Vagina (tissue), 2 donors: ENCODE results near the gene FUNDC1. TPM values are rescaled to one million over a fixed set of nuclear protein-coding genes. Genes with fewer than 3 reads are reported as not detected.

Experiments used
- DNase-seq, 2 donors: peaks; one replicate each; pipeline ENCODE4 v3.0.0-alpha.2; 2017; ENCODE audit errors: extremely low spot score in 2 of 2
- H3K27ac ChIP-seq: fragments of 200-600 bp; sonication (generic); one replicate; pipeline ENCODE4 v1.5.1; 2019
- H3K27me3 ChIP-seq: fragments of 200-600 bp; sonication (generic); one replicate; pipeline ENCODE4 v1.5.1; 2019
- H3K36me3 ChIP-seq, 2 donors: fragments of 200-600 bp; sonication (generic); one replicate each; pipeline ENCODE4 v1.5.1; 2017 to 2019
- H3K4me1 ChIP-seq: fragments of 200-600 bp; sonication (generic); one replicate; pipeline ENCODE4 v1.5.1; 2019
- H3K4me3 ChIP-seq, 2 donors: fragments of 200-600 bp; sonication (generic); 1 replicate in 1 of 2; 2 replicates in 1 of 2; pipeline ENCODE4 v1.5.1; 2016 to 2019
- H3K9me3 ChIP-seq: fragments of 200-600 bp; sonication (generic); one replicate; pipeline ENCODE4 v1.5.1; 2019
- CTCF ChIP-seq, 3 experiments: fragments of 450-650 bp in 2 of 3; fragments of 200-600 bp in 1 of 3; sonication (generic) in 1 of 3; IDR thresholded peaks; one replicate each; pipeline ENCODE4 v1.5.1; 2017 to 2019; ENCODE audit warnings: antibody characterized with exemption in 3 of 3, mild to moderate bottlenecking in 2 of 3, moderate library complexity in 2 of 3
- POLR2A ChIP-seq, 2 donors: fragments of 450-650 bp; IDR thresholded peaks; one replicate each; pipeline ENCODE4 v1.6.1; 2017; ENCODE audit warnings: antibody characterized with exemption in 2 of 2, mild to moderate bottlenecking in 2 of 2, moderate library complexity in 2 of 2
- POLR2AphosphoS5 ChIP-seq, 2 donors: sonication (generic); formaldehyde crosslinking; IDR thresholded peaks; one replicate each; pipeline ENCODE4 v1.9.0; 2017; ENCODE audit warnings: antibody characterized with exemption in 2 of 2, mild to moderate bottlenecking in 2 of 2, low read depth in 1 of 2; ENCODE audit not compliant: insufficient read depth in 1 of 2
- intact Hi-C: fragments of 100-400 bp; cut with DNase I; formaldehyde crosslinking; loops from one replicate; pipeline ENCODE4 v1.15.1; 2023
- total RNA-seq: library from RNA; depleted of rRNA; stranded (reverse); fragments of >200 nt; gene quantifications from one replicate; pipeline ENCODE4 v1.2.3, GENCODE V29; 2016

FUNDC1 gene
- total RNA-seq, 1 donor from 2014 or later = 12.0 TPM

DNA sequence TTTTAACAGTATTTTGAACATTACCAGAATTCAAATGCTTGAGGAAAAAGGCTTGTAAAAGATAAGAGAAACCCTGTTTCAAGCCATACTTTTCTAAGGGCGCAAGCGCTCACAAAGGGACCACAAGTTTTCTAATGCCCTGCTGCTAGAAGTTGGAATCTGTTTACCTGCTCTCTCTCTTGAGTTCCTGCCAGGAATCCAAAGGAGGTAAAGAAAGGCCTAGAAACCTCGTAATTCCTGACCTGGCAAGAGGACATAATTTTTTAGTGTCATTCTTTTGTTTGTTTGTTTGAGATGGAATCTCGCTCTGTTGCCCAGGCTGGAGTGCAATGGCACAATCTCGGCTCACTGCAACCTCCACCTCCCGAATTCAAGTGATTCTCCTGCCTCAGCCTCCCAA lies 1.4 kb upstream of the FUNDC1 start:
- no peaks in the 10 kb centered on the region for H3K36me3 ChIP-seq
- intact Hi-C loops = no loop called here
- no peaks in the 10 kb centered on the region for H3K27me3 ChIP-seq
- no peak overlapping the region for H3K27ac ChIP-seq
- no peaks in the 10 kb centered on the region for H3K9me3 ChIP-seq
- no peak for TF ChIP-seq POLR2AphosphoS5 (IDR thresholded peaks at IDR 0.05; ENCODE audit: insufficient read depth in 1 of 2, low read depth in 1 of 2)
- no peak for TF ChIP-seq POLR2A (IDR thresholded peaks at IDR 0.05)
- no peak for TF ChIP-seq CTCF (IDR thresholded peaks at IDR 0.05)
- H3K4me3 ChIP-seq = no peak overlapping the region
- peaks cover 10% of the 10 kb centered on the region for H3K4me1 ChIP-seq
- DNase-seq = no peak

- no peak for DNase-seq
- TF ChIP-seq POLR2A (IDR thresholded peaks at IDR 0.05) = no peak
- H3K4me3 ChIP-seq = no peak overlapping the region
- no peaks in the 10 kb centered on the region for H3K36me3 ChIP-seq
- H3K4me1 ChIP-seq = peaks cover 3% of the 10 kb centered on the region
- H3K27ac ChIP-seq = no peak overlapping the region
- H3K9me3 ChIP-seq = no peaks in the 10 kb centered on the region
- H3K27me3 ChIP-seq = no peaks in the 10 kb centered on the region
- intact Hi-C loops = no loop called here
Observed at GRCh38 chrX:44536198-44536597, 6.5 kb downstream of the FUNDC1 start.

DNA sequence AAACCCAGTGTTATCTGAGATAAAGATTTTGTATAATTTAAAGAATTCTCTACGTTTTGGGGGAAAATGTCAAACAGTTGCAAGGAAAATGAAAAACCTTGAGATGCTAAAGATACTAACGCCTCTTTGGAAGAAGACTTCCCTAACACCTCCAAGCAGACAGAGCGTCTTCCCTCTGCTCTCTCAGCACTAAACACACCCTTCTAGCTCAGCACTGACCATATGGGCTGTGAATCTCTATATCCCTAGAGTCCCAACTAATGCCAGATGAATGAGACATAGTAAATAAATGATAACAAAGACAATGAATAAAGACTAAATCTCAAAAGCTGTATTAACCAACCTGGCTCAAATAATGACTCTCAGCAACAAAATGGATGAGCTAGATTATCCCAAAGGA lies 13.3 kb downstream of the FUNDC1 start:
- H3K4me3 ChIP-seq = no peak overlapping the region
- H3K4me1 ChIP-seq = no peaks in the 10 kb centered on the region
- DNase-seq = no peak
- no peaks in the 10 kb centered on the region for H3K9me3 ChIP-seq
- H3K36me3 ChIP-seq = no peaks in the 10 kb centered on the region
- H3K27ac ChIP-seq = no peak overlapping the region
- no peaks in the 10 kb centered on the region for H3K27me3 ChIP-seq
- intact Hi-C loops = no loop called here
- TF ChIP-seq POLR2A (IDR thresholded peaks at IDR 0.05) (no peak), POLR2AphosphoS5 (IDR thresholded peaks at IDR 0.05; ENCODE audit: insufficient read depth in 1 of 2, low read depth in 1 of 2) (no peak), CTCF (IDR thresholded peaks at IDR 0.05) (no peak)

GRCh38 chrX:44514272-44514671 lies 28.4 kb downstream of the FUNDC1 start:
- Histone ChIP-seq H3K36me3 (no peaks in the 10 kb centered on the region), H3K9me3 (no peaks in the 10 kb centered on the region), H3K4me1 (no peaks in the 10 kb centered on the region), H3K4me3 (no peak overlapping the region), H3K27me3 (no peaks in the 10 kb centered on the region), H3K27ac (no peak overlapping the region)
- TF ChIP-seq POLR2AphosphoS5 (IDR thresholded peaks at IDR 0.05; ENCODE audit: insufficient read depth in 1 of 2, low read depth in 1 of 2) (no peak), CTCF (IDR thresholded peaks at IDR 0.05) (no peak), POLR2A (IDR thresholded peaks at IDR 0.05) (no peak)
- intact Hi-C loops = no loop called here
- DNase-seq = no peak

DNA sequence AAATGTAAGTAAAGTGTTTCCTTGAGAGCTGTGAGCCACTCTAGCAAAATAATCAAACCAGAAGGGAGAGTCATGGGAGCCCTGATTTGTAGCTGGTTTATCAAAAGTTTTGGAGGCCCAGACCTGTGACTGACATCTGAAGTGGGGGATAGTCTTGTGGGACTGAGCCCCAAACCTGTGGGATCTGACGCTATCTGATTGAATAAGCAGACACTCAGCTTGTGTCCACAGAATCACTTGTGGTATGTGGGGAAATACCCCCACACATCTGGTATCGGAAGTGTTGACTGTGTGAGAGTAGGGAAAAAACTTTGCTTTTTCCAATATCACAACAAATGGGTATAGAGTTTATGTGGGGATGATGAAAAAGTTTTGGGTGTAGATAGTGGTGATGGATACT lies 35.4 kb downstream of the FUNDC1 start:
- H3K4me3 ChIP-seq = no peak overlapping the region
- H3K9me3 ChIP-seq = no peaks in the 10 kb centered on the region
- no peak overlapping the region for H3K27ac ChIP-seq
- no peak for DNase-seq
- H3K27me3 ChIP-seq = no peaks in the 10 kb centered on the region
- no peaks in the 10 kb centered on the region for H3K36me3 ChIP-seq
- TF ChIP-seq POLR2AphosphoS5 (IDR thresholded peaks at IDR 0.05; ENCODE audit: insufficient read depth in 1 of 2, low read depth in 1 of 2) (no peak), POLR2A (IDR thresholded peaks at IDR 0.05) (no peak)
- no peaks in the 10 kb centered on the region for H3K4me1 ChIP-seq
- intact Hi-C loops = no loop called here

GRCh38 chrX:44506678-44507077 lies 36.0 kb downstream of the FUNDC1 start:
- H3K27ac ChIP-seq = no peak overlapping the region

DNA sequence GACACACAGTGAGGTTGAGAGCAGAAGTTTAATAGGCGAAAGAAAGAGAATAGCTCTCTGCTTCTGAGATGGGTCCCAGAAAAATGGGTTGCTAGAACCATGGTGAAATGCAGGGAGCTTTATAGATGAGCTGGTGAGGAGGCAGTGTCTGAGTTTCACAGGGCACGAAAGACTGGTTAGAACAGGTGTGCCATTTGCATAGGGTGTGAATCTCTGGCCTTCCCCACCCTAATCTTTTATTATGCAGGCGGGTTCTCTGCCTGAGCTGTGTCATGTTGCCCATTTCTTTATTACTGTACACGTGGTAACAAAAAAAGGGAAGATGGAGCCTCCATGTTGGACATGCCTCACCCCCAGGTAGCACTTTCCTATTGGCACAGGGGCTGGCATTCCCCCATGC lies 39.1 kb downstream of the FUNDC1 start:
- no peak for DNase-seq
- Histone ChIP-seq H3K4me3 (no peak overlapping the region), H3K9me3 (no peaks in the 10 kb centered on the region), H3K27me3 (no peaks in the 10 kb centered on the region), H3K36me3 (no peaks in the 10 kb centered on the region), H3K27ac (no peak overlapping the region), H3K4me1 (no peaks in the 10 kb centered on the region)
- intact Hi-C loops = no loop called here
- TF ChIP-seq CTCF (IDR thresholded peaks at IDR 0.05) (no peak), POLR2AphosphoS5 (IDR thresholded peaks at IDR 0.05; ENCODE audit: insufficient read depth in 1 of 2, low read depth in 1 of 2) (no peak), POLR2A (IDR thresholded peaks at IDR 0.05) (no peak)

More at GRCh38 chrX:44506678-44507077, 36.0 kb downstream of the FUNDC1 start:
- Histone ChIP-seq H3K4me3 (no peak overlapping the region), H3K9me3 (no peaks in the 10 kb centered on the region), H3K4me1 (no peaks in the 10 kb centered on the region), H3K27me3 (no peaks in the 10 kb centered on the region), H3K36me3 (no peaks in the 10 kb centered on the region)
- no peak for TF ChIP-seq POLR2A (IDR thresholded peaks at IDR 0.05)
- intact Hi-C loops = no loop called here
- no peak for DNase-seq
